Measurements from ENCODE around the gene PCDHB6. TPM values are rescaled to one million over a fixed set of nuclear protein-coding genes. Genes with fewer than 3 reads are reported as not detected.
"Not testable (repeated sequence)": the region's sequence is repeated elsewhere in the genome, so short reads cannot be mapped to it uniquely, and the experiment has no call there.

Gene PCDHB6
- total RNA-seq, 1 donor from 2014 or later: 0.75 TPM

DNA sequence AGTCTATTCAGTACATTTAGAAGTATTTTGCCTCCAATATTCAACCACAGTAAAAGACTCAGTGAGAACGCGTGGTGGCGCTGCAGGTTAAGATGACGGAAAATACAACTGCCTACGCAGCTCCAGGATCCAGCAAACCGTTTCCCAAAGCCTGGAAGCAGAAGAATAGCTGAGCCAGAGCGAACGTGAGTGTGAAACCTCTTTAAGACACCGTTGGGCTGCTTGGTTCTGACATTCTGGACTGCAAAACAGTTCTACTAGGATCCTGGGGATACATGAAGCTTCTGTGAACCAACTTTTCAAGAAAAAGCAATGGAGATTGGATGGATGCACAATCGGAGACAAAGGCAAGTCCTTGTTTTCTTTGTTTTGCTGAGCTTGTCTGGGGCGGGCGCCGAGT, 32.4 kb downstream of the PCDHB6 start, which contains the start of gene PCDHB16:
Gene PCDHB16 (plus strand): TSS at position 140 of the 400 bp plus-strand sequence. CDS start 173 bp downstream, at position 313.
- TF ChIP-seq, protein P1, sequence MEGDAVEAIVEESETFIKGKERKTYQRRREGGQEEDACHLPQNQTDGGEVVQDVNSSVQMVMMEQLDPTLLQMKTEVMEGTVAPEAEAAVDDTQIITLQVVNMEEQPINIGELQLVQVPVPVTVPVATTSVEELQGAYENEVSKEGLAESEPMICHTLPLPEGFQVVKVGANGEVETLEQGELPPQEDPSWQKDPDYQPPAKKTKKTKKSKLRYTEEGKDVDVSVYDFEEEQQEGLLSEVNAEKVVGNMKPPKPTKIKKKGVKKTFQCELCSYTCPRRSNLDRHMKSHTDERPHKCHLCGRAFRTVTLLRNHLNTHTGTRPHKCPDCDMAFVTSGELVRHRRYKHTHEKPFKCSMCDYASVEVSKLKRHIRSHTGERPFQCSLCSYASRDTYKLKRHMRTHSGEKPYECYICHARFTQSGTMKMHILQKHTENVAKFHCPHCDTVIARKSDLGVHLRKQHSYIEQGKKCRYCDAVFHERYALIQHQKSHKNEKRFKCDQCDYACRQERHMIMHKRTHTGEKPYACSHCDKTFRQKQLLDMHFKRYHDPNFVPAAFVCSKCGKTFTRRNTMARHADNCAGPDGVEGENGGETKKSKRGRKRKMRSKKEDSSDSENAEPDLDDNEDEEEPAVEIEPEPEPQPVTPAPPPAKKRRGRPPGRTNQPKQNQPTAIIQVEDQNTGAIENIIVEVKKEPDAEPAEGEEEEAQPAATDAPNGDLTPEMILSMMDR (IDR thresholded peaks at IDR 0.05): peak; percentile 37
- Histone ChIP-seq H3K4me1 (no peaks in the 10 kb centered on the region), H3K36me3 (no peaks in the 10 kb centered on the region), H3K27me3 (peaks cover 7% of the 10 kb centered on the region), H3K27ac (no peak within 1 kb of the TSS), H3K4me3 (peak within 1 kb of the TSS; percentile 28), H3K9me3 (peaks cover 3% of the 10 kb centered on the region)
- ATAC-seq: peak; percentile 44
- intact Hi-C loops (cut with DNase I): no loop called here
- DNase-seq: no peak

DNA sequence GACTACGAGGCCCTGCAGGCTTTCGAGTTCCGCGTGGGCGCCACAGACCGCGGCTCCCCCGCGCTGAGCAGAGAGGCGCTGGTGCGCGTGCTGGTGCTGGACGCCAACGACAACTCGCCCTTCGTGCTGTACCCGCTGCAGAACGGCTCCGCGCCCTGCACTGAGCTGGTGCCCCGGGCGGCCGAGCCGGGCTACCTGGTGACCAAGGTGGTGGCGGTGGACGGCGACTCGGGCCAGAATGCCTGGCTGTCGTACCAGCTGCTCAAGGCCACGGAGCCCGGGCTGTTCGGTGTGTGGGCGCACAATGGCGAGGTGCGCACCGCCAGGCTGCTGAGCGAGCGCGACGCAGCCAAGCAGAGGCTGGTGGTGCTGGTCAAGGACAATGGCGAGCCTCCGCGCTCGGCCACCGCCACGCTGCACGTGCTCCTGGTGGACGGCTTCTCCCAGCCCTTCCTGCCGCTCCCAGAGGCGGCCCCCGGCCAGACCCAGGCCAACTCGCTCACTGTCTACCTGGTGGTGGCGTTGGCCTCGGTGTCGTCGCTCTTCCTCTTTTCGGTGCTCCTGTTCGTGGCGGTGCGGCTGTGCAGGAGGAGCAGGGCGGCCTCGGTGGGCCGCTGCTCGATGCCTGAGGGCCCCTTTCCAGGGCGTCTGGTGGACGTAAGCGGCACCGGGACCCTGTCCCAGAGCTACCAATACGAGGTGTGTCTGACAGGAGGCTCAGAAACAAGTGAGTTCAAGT, 34.4 kb downstream of the PCDHB6 start:
- H3K9me3 ChIP-seq, DNase-seq: not testable (repeated sequence)

DNA sequence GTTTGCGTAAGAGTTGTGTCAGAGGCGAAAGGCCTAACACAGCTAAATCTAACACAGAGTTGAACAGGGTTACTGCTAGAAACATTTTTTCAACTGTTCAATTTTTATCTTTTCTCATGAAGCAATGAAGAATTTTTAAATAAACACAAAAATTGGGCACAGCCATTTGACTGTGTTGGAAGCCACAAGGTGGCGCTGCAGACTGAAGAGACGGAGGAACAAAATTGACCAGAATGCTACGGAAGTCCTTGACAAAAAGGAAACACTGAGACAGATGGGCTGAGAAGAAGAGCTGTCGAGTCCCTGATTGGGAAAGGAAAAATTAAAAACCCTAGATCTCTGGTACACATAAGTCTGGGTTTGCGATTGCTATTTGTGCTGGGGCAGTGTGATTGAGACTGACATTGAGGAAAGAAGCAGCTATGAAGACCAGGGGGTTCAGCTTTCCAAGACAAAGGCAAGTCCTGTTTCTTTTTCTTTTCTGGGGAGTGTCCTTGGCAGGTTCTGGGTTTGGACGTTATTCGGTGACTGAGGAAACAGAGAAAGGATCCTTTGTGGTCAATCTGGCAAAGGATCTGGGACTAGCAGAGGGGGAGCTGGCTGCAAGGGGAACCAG, 37.1 kb downstream of the PCDHB6 start, which contains the start of gene PCDHB9:
Gene PCDHB9 (plus strand): TSS at position 265 of the 616 bp plus-strand sequence. CDS start 158 bp downstream, at position 423.
- Histone ChIP-seq H3K4me3 (peak within 1 kb of the TSS; percentile 14), H3K27ac (no peak within 1 kb of the TSS), H3K9me3 (peaks cover 4% of the 10 kb centered on the region), H3K27me3 (peaks cover 7% of the 10 kb centered on the region), H3K36me3 (no peaks in the 10 kb centered on the region), H3K4me1 (no peaks in the 10 kb centered on the region)
- intact Hi-C loops (cut with DNase I): no loop called here
- TF ChIP-seq, protein P1 (IDR thresholded peaks at IDR 0.05): peak; percentile 45
- no peak for DNase-seq
- peak; percentile 29 for ATAC-seq

More for the DNA sequence above, 34.4 kb downstream of the PCDHB6 start:
- H3K27ac ChIP-seq; ATAC-seq; H3K4me3 ChIP-seq; H3K4me1 ChIP-seq; H3K27me3 ChIP-seq; H3K36me3 ChIP-seq; intact Hi-C loops (cut with DNase I): not testable (repeated sequence)

DNA sequence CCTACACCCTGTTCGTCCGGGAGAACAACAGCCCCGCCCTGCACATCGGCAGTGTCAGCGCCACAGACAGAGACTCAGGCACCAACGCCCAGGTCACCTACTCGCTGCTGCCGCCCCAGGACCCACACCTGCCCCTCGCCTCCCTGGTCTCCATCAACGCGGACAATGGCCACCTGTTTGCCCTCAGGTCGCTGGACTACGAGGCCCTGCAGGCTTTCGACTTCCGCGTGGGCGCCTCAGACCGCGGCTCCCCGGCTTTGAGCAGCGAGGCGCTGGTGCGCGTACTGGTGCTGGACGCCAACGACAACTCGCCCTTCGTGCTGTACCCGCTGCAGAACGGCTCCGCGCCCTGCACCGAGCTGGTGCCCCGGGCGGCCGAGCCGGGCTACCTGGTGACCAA, 38.8 kb downstream of the PCDHB6 start:
- intact Hi-C loops (cut with DNase I); H3K36me3 ChIP-seq; DNase-seq; ATAC-seq; H3K27ac ChIP-seq; H3K4me3 ChIP-seq; H3K4me1 ChIP-seq; H3K27me3 ChIP-seq: not testable (repeated sequence)
- H3K9me3 ChIP-seq: peaks cover 16% of the 10 kb centered on the region

DNA sequence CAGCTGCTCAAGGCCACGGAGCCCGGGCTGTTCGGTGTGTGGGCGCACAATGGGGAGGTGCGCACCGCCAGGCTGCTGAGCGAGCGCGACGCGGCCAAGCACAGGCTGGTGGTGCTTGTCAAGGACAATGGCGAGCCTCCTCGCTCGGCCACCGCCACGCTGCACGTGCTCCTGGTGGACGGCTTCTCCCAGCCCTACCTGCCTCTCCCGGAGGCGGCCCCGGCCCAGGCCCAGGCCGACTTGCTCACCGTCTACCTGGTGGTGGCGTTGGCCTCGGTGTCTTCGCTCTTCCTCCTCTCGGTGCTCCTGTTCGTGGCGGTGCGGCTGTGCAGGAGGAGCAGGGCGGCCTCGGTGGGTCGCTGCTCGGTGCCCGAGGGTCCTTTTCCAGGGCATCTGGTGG, 39.3 kb downstream of the PCDHB6 start:
- DNase-seq; ATAC-seq; H3K4me3 ChIP-seq; H3K27me3 ChIP-seq; H3K27ac ChIP-seq; intact Hi-C loops (cut with DNase I); H3K36me3 ChIP-seq; H3K4me1 ChIP-seq: not testable (repeated sequence)
- peaks cover 16% of the 10 kb centered on the region for H3K9me3 ChIP-seq

DNA sequence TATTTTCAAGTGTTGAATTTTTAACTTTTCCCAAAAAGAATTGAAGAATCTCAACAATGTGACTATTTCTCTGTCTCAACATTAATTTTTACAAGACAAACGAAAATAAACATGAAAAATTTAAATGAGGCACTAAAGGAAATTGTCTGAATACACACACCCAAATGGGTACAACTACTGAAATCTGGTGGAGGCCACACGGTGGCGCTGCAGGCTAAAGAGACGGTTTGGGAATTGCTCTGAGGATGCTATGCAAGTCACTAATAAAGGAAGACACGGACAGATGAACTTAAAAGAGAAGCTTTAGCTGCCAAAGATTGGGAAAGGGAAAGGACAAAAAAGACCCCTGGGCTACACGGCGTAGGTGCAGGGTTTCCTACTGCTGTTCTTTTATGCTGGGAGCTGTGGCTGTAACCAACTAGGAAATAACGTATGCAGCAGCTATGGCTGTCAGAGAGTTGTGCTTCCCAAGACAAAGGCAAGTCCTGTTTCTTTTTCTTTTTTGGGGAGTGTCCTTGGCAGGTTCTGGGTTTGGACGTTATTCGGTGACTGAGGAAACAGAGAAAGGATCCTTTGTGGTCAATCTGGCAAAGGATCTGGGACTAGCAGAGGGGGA, 42.4 kb downstream of the PCDHB6 start, which contains the start of gene PCDHB10:
Gene PCDHB10 (plus strand): TSS at position 244 of the 616 bp plus-strand sequence. CDS start 200 bp downstream, at position 444.
- H3K4me1 ChIP-seq: no peaks in the 10 kb centered on the region
- DNase-seq (no peak), ATAC-seq (peak; percentile 41)
- H3K9me3 ChIP-seq: peaks cover 28% of the 10 kb centered on the region
- no peak within 1 kb of the TSS for H3K4me3 ChIP-seq
- intact Hi-C loops (cut with DNase I): no loop called here
- TF ChIP-seq, protein P1 (IDR thresholded peaks at IDR 0.05): peak; percentile 40
- no peaks in the 10 kb centered on the region for H3K36me3 ChIP-seq
- no peaks in the 10 kb centered on the region for H3K27me3 ChIP-seq
- no peak within 1 kb of the TSS for H3K27ac ChIP-seq

DNA sequence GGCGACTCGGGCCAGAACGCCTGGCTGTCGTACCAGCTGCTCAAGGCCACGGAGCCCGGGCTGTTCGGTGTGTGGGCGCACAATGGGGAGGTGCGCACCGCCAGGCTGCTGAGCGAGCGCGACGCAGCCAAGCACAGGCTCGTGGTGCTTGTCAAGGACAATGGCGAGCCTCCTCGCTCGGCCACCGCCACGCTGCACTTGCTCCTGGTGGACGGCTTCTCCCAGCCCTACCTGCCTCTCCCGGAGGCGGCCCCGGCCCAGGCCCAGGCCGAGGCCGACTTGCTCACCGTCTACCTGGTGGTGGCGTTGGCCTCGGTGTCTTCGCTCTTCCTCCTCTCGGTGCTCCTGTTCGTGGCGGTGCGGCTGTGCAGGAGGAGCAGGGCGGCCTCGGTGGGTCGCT, 44.5 kb downstream of the PCDHB6 start:
- H3K9me3 ChIP-seq: peaks cover 38% of the 10 kb centered on the region
- DNase-seq; H3K4me1 ChIP-seq; intact Hi-C loops (cut with DNase I); H3K27ac ChIP-seq; H3K36me3 ChIP-seq; H3K27me3 ChIP-seq; H3K4me3 ChIP-seq; ATAC-seq: not testable (repeated sequence)
